NCI-H345 treated with DMSO at 0.1 percent for 48 hours (cell line): ENCODE results near the gene POC1A.
"Not testable (repeated sequence)": the region's sequence is repeated elsewhere in the genome, so short reads cannot be mapped to it uniquely, and the experiment has no call there.

Experiments used
- DNase-seq: peaks from one replicate; lab custom pipeline; 2025; ENCODE audit not compliant: unreplicated experiment; lab: John Stamatoyannopoulos, UW

The POC1A gene

GRCh38 chr3:52033748-52034147 lies 120.5 kb downstream of the POC1A start:
- DNase-seq = not testable (repeated sequence)

- no peak for DNase-seq
Observed at GRCh38 chr3:52032702-52033408, 121.4 kb downstream of the POC1A start.

GRCh38 chr3:52031896-52032295 lies 122.3 kb downstream of the POC1A start:
- no peak for DNase-seq

DNA sequence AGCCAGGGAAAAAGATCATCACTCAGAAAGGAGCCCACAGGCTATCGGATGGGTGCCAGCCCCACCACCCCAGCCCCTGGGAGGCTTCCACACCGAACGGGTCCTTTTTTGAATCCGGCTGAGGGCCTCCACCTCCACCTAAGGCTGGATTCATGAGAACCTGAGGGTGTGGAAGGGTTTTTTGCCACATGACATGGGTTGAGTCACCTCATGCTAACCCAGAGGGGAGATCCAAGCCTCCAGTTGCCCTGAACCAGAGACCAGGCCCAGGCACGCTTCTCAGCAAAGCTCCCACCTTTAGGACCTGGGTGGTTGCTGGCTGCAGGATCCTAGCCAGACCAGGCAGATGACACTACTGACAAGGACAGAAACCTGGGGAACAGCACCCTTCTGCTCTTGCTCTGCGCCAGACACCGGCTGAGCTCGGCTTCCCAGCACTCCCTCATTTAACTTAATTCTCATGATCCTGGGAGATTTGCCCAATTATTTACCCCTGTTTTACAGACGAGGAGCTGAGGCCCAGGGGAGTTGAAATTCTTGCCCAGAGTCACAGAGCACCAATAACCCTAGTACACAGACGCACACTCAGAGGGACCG lies 123.4 kb downstream of the POC1A start:
- no peak for DNase-seq

- no peak for DNase-seq
Observed at GRCh38 chr3:52029535-52029934, 124.7 kb downstream of the POC1A start.

GRCh38 chr3:52029053-52029452 lies 125.2 kb downstream of the POC1A start:
- DNase-seq = no peak

DNA sequence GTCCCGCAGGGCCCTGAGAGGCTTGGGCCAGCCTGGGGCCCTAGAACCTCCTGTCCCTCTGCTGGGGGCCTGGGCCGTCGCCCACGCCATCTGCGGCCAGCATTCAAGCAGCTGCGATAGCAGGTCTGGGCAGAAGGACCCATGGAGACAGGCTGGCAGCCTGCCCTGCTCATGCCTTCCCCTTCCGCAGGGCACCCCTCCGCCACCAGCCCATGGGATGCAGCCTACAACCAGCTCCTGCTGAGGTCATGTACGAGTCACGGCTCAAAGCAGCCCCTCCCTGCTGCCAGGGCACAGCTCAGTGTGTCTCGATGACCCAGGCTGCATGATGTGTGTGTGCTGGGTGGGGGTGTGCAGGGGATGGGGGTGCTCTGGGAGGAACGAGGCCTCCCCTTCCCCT lies 125.7 kb downstream of the POC1A start:
- DNase-seq = no peak

DNA sequence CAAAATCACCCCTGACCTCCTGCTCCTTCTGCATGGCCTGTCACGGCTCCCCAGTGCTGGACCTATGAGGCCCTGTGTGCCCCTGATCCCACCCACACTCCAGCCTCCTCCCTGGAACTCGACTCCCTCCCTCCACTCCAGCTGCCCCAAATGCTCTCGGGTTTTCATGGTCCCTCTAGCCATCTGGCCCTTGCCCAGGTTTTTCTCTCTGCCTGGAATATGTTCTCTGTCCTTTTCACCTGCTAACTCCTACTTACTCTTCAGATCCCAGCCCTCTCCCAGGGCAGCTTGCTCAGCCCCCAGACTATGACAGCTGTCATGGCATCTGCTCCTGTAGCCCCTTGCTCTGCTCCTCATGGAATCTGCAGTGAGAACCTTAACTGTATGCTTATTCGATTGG lies 128.2 kb downstream of the POC1A start:
- DNase-seq = no peak

GRCh38 chr3:52025453-52025852 lies 128.8 kb downstream of the POC1A start:
- no peak for DNase-seq
